ENCODE measurements around the gene ZNF664. TPM values are rescaled to one million over a fixed set of nuclear protein-coding genes. Genes with fewer than 3 reads are reported as not detected.

Gene ZNF664
- total and polyA plus RNA-seq, 2 donors (not counting 1 experiment from before 2014, with no cell fraction given) = 14.3 to 47.1 TPM

GRCh38 chr12:123923927-123924326 lies 49.1 kb upstream of the ZNF664 start:
- Mint-ChIP-seq H3K4me1 (peaks cover 7% of the 10 kb centered on the region), H3K27me3 (peaks cover 17% of the 10 kb centered on the region), H3K4me3 (no peak overlapping the region), H3K9me3 (ENCODE audit: insufficient read depth) (no peaks in the 10 kb centered on the region), H3K27ac (no peak overlapping the region)
- H3K4me2 ChIP-seq (replicated peaks; ENCODE audit: low read depth, low read length, poor library complexity, severe bottlenecking) = no peak overlapping the region
- no peak overlapping the region for H3K4me3 ChIP-seq (ENCODE audit: control extremely low read depth in 1 of 5, extremely low read depth in 1 of 5, insufficient read depth in 1 of 5, low read depth in 2 of 5, low read length in 4 of 5)
- POLR2A ChIA-PET = no interaction called here
- no peak for DNase-seq
- no peak overlapping the region for H2AFZ ChIP-seq (ENCODE audit: insufficient read depth, low read depth, low read length, poor library complexity, severe bottlenecking)
- H3K27me3 ChIP-seq (replicated peaks in 1 of 4; ENCODE audit: control extremely low read depth in 1 of 4, control insufficient read depth in 3 of 4, insufficient read depth in 4 of 4, low read length in 3 of 4) = peaks cover 0 to 9% (median 2%) of the 10 kb centered on the region in 4 experiments
- no peaks in the 10 kb centered on the region for H4K20me1 ChIP-seq (ENCODE audit: control insufficient read depth, insufficient read depth, low read length, poor library complexity, severe bottlenecking)
- 90% methylated on average over 6 of the region's 7 CpGs for WGBS (ENCODE audit: insufficient coverage)
- CTCF ChIA-PET = no interaction called here
- peaks cover 0 to 4% (median 0%) of the 10 kb centered on the region in 3 donors for H3K9me3 ChIP-seq (ENCODE audit: control extremely low read depth in 1 of 3, control insufficient read depth in 2 of 3, insufficient read depth in 1 of 3, low read length in 2 of 3)
- intact Hi-C loops (cut with micrococcal nuclease) = no loop called here
- H3K4me1 ChIP-seq (ENCODE audit: control insufficient read depth in 2 of 2, insufficient read depth in 2 of 2, low read length in 2 of 2) = peaks cover 4 to 8% of the 10 kb centered on the region in 2 donors
- TF ChIP-seq CTCF (IDR thresholded peaks at IDR 0.05) = no peak
- TF ChIP-seq EZH2 (IDR thresholded peaks at IDR 0.05; ENCODE audit: borderline replicate concordance, insufficient read depth, low read depth, low read length, poor library complexity, severe bottlenecking) = no peak
- H3K36me3 ChIP-seq (replicated peaks in 1 of 2; ENCODE audit: control extremely low read depth in 1 of 2, control insufficient read depth in 1 of 2, extremely low read depth in 1 of 2, insufficient read depth in 2 of 2, low read length in 1 of 2) = no peaks in the 10 kb centered on the region
- no peaks in the 10 kb centered on the region for H3K79me2 ChIP-seq (ENCODE audit: control insufficient read depth, insufficient read depth, low read length)
- ATAC-seq (ENCODE audit: low read depth) = no peak
- H3K9ac ChIP-seq (ENCODE audit: low read length) = no peak overlapping the region
- H3K27ac ChIP-seq (ENCODE audit: low read length in 2 of 2) = no peak overlapping the region

GRCh38 chr12:123924539-123924938 lies 48.5 kb upstream of the ZNF664 start:
- Mint-ChIP-seq H3K27me3 (peaks cover 21% of the 10 kb centered on the region), H3K9me3 (ENCODE audit: insufficient read depth) (no peaks in the 10 kb centered on the region), H3K4me3 (no peak overlapping the region), H3K27ac (no peak overlapping the region), H3K4me1 (peaks cover 7% of the 10 kb centered on the region)
- Histone ChIP-seq H4K20me1 (ENCODE audit: control insufficient read depth, insufficient read depth, low read length, poor library complexity, severe bottlenecking) (no peaks in the 10 kb centered on the region), H3K4me1 (ENCODE audit: control insufficient read depth in 2 of 2, insufficient read depth in 2 of 2, low read length in 2 of 2) (peaks cover 4 to 8% of the 10 kb centered on the region in 2 donors), H3K4me2 (replicated peaks; ENCODE audit: low read depth, low read length, poor library complexity, severe bottlenecking) (no peak overlapping the region), H3K9me3 (ENCODE audit: control extremely low read depth in 1 of 3, control insufficient read depth in 2 of 3, insufficient read depth in 1 of 3, low read length in 2 of 3) (peaks cover 0 to 4% (median 0%) of the 10 kb centered on the region in 3 donors), H3K27ac (ENCODE audit: low read length in 2 of 2) (no peak overlapping the region), H3K79me2 (ENCODE audit: control insufficient read depth, insufficient read depth, low read length) (no peaks in the 10 kb centered on the region), H2AFZ (ENCODE audit: insufficient read depth, low read depth, low read length, poor library complexity, severe bottlenecking) (no peak overlapping the region), H3K36me3 (replicated peaks in 1 of 2; ENCODE audit: control extremely low read depth in 1 of 2, control insufficient read depth in 1 of 2, extremely low read depth in 1 of 2, insufficient read depth in 2 of 2, low read length in 1 of 2) (no peaks in the 10 kb centered on the region), H3K27me3 (replicated peaks in 1 of 4; ENCODE audit: control extremely low read depth in 1 of 4, control insufficient read depth in 3 of 4, insufficient read depth in 4 of 4, low read length in 3 of 4) (peaks cover 0 to 9% (median 2%) of the 10 kb centered on the region in 4 experiments), H3K4me3 (ENCODE audit: control extremely low read depth in 1 of 5, extremely low read depth in 1 of 5, insufficient read depth in 1 of 5, low read depth in 2 of 5, low read length in 4 of 5) (no peak overlapping the region), H3K9ac (ENCODE audit: low read length) (no peak overlapping the region)
- CTCF ChIA-PET = no interaction called here
- intact Hi-C loops (cut with micrococcal nuclease) = no loop called here
- 94% methylated on average over 3 of the region's 4 CpGs for WGBS (ENCODE audit: insufficient coverage)
- TF ChIP-seq CTCF (IDR thresholded peaks at IDR 0.05) (no peak), EZH2 (IDR thresholded peaks at IDR 0.05; ENCODE audit: borderline replicate concordance, insufficient read depth, low read depth, low read length, poor library complexity, severe bottlenecking) (no peak)
- POLR2A ChIA-PET = no interaction called here
- DNase-seq (no peak), ATAC-seq (ENCODE audit: low read depth) (no peak)
